HEK293 (cell line): Measurements from ENCODE around the gene APRT.

Source experiments
- PBX3 ChIP-seq: sonication (generic); formaldehyde crosslinking; IDR thresholded peaks from 2 replicates; pipeline ENCODE4 v1.8.1; 2022; ENCODE audit warnings: mild to moderate bottlenecking, moderate library complexity, missing genetic modification reagents
- YY1 ChIP-seq: fragments of 450-650 bp; formaldehyde crosslinking; IDR thresholded peaks from 2 replicates; pipeline ENCODE4 v1.5.1; 2018; ENCODE audit warnings: missing biosample characterization, missing genetic modification characterization
- ZNF624 ChIP-seq: fragments of 450-650 bp; formaldehyde crosslinking; IDR thresholded peaks from 2 replicates; pipeline ENCODE4 v1.5.1; 2017; ENCODE audit warnings: missing biosample characterization, missing genetic modification characterization
- ZNF785 ChIP-seq: fragments of 450-650 bp; formaldehyde crosslinking; IDR thresholded peaks from 2 replicates; pipeline ENCODE4 v1.5.1; 2016; ENCODE audit warnings: missing biosample characterization, missing genetic modification characterization
- ZNF843 ChIP-seq: fragments of 450-650 bp; formaldehyde crosslinking; IDR thresholded peaks from 2 replicates; pipeline ENCODE4 v1.5.1; 2016; ENCODE audit warnings: missing biosample characterization, missing genetic modification characterization

- TF ChIP-seq YY1 (tag by site-specific recombination) (no peak), ZNF624 (no peak), PBX3 (no peak), ZNF785 (no peak), ZNF843 (no peak)
These were observed 4.3 kb upstream of the APRT start for GRCh38 chr16:88815901-88816589.
